ENCODE measurements around the gene KRT28.
A peak's percentile ranks its signal among the peaks of the same experiment; 100 is the strongest.

The KRT28 gene
- 0 reads per million in 2 donors for total RNA-seq

GRCh38 chr17:40799859-40800258 is at the start of gene KRT28:
Gene KRT28 (minus strand): TSS chr17:40799959. CDS start chr17:40799893, 66 bp downstream.
- no peak for DNase-seq

- no peak for DNase-seq
These were observed 49.0 kb upstream of the KRT28 start for GRCh38 chr17:40848583-40849235.

- DNase-seq, result no peak
These were observed 46.9 kb upstream of the KRT28 start for GRCh38 chr17:40846515-40847144.

- no peak for DNase-seq
These were observed 44.9 kb upstream of the KRT28 start for GRCh38 chr17:40844671-40845107.

GRCh38 chr17:40843242-40843641 is 43.5 kb upstream of the KRT28 start:
- DNase-seq, result no peak

- no peak for DNase-seq
These were observed 41.5 kb upstream of the KRT28 start for GRCh38 chr17:40841246-40841645.

- DNase-seq, result no peak
These were observed 39.4 kb upstream of the KRT28 start for GRCh38 chr17:40839194-40839593.

- DNase-seq, result no peak
These were observed 36.3 kb upstream of the KRT28 start for GRCh38 chr17:40836020-40836419.

- no peak for DNase-seq
These were observed 34.1 kb upstream of the KRT28 start for GRCh38 chr17:40833882-40834281.

- no peak for DNase-seq
These were observed 33.1 kb upstream of the KRT28 start for GRCh38 chr17:40832840-40833239.

GRCh38 chr17:40830085-40830776 is 30.5 kb upstream of the KRT28 start:
- no peak for DNase-seq

GRCh38 chr17:40828454-40829044 is 28.8 kb upstream of the KRT28 start:
- no peak for DNase-seq

- DNase-seq, result peak in 1 of 5 experiments; percentile 74
These were observed 28.1 kb upstream of the KRT28 start for GRCh38 chr17:40827746-40828453.

GRCh38 chr17:40825599-40825998 is 25.8 kb upstream of the KRT28 start:
- DNase-seq, result no peak

- no peak for DNase-seq
These were observed 24.5 kb upstream of the KRT28 start for GRCh38 chr17:40824015-40824832.

GRCh38 chr17:40822132-40822812 is 22.5 kb upstream of the KRT28 start, which contains the start of gene KRT10:
Gene KRT10 (minus strand): TSS chr17:40822614. CDS start chr17:40822585, 29 bp downstream.
- no peak for DNase-seq

GRCh38 chr17:40821536-40821935 is 21.8 kb upstream of the KRT28 start:
- DNase-seq, result peak in 1 of 5 experiments; percentile 33

GRCh38 chr17:40820228-40820838 is 20.6 kb upstream of the KRT28 start:
- peak in 1 of 5 experiments; percentile 85 for DNase-seq

GRCh38 chr17:40819528-40820125 is 19.9 kb upstream of the KRT28 start:
- DNase-seq, result no peak

Measured in T-helper 2 cell (primary cell).